Measurements from ENCODE around the gene HNRNPAB. TPM values are rescaled to one million over a fixed set of nuclear protein-coding genes. Genes with fewer than 3 reads are reported as not detected.

HNRNPAB gene
- polyA plus RNA-seq, 1 experiment: 102 TPM

DNA sequence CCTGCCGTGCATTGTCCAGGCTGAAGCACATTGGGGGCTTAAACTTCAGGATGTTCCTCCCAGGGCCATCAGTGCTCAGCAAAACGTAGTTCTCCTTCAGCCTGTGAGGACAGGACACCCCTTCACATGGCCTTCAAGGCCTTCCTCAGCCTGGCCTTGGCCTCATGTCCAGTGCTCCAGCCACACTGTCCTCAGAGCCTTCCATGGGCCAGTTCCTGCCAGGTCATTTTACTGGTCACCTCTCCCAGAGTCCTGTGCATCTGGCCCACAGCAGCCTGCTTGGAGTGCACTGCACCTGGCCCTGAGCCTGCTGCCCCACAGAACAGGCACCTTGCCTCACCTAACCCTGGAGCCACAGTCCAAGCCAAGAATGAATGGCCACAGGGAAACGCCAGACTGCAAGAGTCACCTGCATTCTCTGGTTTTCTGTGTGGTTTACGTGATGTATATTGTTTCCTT lies 8.7 kb downstream of the HNRNPAB start:
- H3K4me3 ChIP-seq (ENCODE audit: low read depth, low read length): no peak overlapping the region
- no peaks in the 10 kb centered on the region for H3K9me3 ChIP-seq (ENCODE audit: control insufficient read depth, insufficient read depth, low read length)
- H3K27ac ChIP-seq (ENCODE audit: low read depth, low read length): no peak overlapping the region
- no peak for DNase-seq (ENCODE audit: low read depth, low spot score)
- TF ChIP-seq, protein P1, sequence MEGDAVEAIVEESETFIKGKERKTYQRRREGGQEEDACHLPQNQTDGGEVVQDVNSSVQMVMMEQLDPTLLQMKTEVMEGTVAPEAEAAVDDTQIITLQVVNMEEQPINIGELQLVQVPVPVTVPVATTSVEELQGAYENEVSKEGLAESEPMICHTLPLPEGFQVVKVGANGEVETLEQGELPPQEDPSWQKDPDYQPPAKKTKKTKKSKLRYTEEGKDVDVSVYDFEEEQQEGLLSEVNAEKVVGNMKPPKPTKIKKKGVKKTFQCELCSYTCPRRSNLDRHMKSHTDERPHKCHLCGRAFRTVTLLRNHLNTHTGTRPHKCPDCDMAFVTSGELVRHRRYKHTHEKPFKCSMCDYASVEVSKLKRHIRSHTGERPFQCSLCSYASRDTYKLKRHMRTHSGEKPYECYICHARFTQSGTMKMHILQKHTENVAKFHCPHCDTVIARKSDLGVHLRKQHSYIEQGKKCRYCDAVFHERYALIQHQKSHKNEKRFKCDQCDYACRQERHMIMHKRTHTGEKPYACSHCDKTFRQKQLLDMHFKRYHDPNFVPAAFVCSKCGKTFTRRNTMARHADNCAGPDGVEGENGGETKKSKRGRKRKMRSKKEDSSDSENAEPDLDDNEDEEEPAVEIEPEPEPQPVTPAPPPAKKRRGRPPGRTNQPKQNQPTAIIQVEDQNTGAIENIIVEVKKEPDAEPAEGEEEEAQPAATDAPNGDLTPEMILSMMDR (IDR thresholded peaks at IDR 0.05; ENCODE audit: low read depth, low read length): no peak
- ChIA-PET CTCF (interaction anchor here (1.0 kb wide), 1 partner anchor 22 kb away, joined by 3 read pairs; no protein-coding TSS in a partner anchor), POLR2A (interaction anchor here (2.4 kb wide), 1 partner anchor 9 kb away, joined by 14 read pairs; the partner anchor contains the start of gene HNRNPAB)
- H3K27me3 ChIP-seq (ENCODE audit: control insufficient read depth, insufficient read depth, low read length): no peaks in the 10 kb centered on the region

DNA sequence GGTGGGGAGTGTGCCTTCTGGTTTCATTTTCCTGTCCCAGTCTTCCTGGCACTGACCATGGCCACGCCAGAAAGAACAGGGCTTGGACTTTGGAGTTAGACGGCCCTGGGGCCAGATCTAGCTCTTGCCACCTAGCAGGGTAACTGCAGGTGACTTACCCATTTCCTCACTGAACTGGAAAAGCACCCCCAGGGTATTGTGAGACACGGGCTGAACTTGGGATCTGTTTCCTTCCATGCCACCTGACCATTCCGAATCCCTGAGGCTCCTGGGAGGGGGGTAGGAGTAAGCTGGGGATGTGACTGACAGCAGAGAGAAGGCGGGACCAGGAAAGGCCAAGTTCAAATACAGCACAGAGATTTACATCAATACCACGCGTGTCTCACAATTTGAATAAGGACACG lies 9.4 kb downstream of the HNRNPAB start:
- TF ChIP-seq, protein P1 (IDR thresholded peaks at IDR 0.05; ENCODE audit: low read depth, low read length): no peak
- ChIA-PET CTCF (interaction anchor here (1.0 kb wide), 1 partner anchor 21 kb away, joined by 3 read pairs; no protein-coding TSS in a partner anchor), POLR2A (interaction anchor here (0.6 to 2.4 kb wide), 2 partner anchors 9 to 1489 kb away, joined by 3 to 14 read pairs; partner anchors contain the start of gene HNRNPAB)
- Histone ChIP-seq H3K27ac (ENCODE audit: low read depth, low read length) (no peak overlapping the region), H3K4me3 (ENCODE audit: low read depth, low read length) (no peak overlapping the region), H3K27me3 (ENCODE audit: control insufficient read depth, insufficient read depth, low read length) (no peaks in the 10 kb centered on the region), H3K9me3 (ENCODE audit: control insufficient read depth, insufficient read depth, low read length) (no peaks in the 10 kb centered on the region)
- DNase-seq (ENCODE audit: low read depth, low spot score): no peak

DNA sequence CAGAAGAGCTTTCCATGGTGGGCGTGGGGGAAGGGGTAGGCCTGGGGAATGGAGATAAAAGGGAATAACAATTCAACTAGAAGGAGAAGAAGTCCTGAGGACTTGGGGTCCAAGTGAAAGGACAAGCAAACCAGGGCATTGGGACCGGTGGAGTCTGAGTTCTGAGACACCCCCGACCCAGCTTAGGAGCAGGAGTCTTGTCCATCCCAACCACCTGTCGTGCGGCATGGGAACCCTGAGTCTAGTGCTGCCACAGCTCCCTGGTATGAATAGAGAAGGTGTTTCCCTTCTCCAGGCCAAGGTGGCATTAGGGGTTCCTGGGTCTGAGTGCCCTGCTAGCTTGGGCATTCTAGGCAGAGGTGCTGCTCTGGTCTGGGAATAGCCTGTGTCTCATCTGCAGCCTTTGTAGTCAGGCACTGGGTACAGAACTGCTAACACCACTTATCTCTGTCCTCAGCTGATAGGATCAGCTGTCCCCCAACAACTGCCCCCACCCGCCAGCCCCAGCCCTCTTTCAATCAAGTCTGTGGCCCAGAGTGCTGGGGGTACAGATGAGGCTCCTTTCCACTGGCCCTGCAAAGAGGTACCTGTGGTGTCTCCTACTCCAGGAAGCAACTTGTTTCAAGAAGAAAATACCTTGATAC lies 9.9 kb downstream of the HNRNPAB start:
- POLR2A ChIA-PET: interaction anchor here (2.4 kb wide), 1 partner anchor 10 kb away, joined by 14 read pairs; the partner anchor contains the start of gene HNRNPAB
- Histone ChIP-seq H3K27me3 (ENCODE audit: control insufficient read depth, insufficient read depth, low read length) (no peaks in the 10 kb centered on the region), H3K9me3 (ENCODE audit: control insufficient read depth, insufficient read depth, low read length) (no peaks in the 10 kb centered on the region), H3K4me3 (ENCODE audit: low read depth, low read length) (no peak overlapping the region), H3K27ac (ENCODE audit: low read depth, low read length) (no peak overlapping the region)
- TF ChIP-seq, protein P1 (IDR thresholded peaks at IDR 0.05; ENCODE audit: low read depth, low read length): no peak
- CTCF ChIA-PET: no interaction called here
- DNase-seq (ENCODE audit: low read depth, low spot score): no peak

DNA sequence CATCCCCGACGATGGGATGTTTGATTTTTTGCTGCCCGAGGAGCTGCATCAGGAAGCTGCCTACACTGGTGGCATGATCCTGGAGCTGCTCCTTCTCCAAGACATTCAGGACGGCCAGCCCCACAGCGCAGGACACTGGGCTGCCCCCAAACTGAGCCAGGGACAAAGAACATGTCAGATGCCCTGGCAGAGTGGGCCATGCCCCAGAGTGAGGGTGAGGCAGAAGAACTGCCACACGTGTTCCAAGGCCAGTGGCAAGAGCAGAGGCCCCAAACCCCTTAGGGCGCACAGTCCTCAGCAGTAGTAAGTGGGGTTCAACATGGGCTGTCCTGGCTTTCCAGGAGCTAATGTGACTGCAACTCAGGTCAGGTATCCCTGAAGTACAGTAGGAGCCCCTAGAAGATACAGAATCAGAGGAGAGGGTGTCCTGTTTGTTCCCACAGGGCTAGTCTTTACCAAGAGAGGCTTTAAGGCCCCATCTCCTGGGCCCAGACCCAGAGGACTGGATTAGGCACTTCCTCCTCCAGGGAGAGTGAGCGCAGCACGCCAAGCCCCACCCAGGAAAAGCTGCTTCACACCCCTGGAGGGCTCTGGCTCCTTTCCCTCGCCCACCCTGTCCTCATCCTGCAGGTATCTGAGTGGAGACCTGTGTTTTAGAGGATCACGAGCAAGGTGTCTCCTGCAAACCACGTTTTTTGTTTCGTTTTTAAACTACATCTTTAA lies 11.1 kb downstream of the HNRNPAB start:
- no peaks in the 10 kb centered on the region for H3K27me3 ChIP-seq (ENCODE audit: control insufficient read depth, insufficient read depth, low read length)
- H3K4me3 ChIP-seq (ENCODE audit: low read depth, low read length): no peak overlapping the region
- ChIA-PET POLR2A (interaction anchor here (2.4 kb wide), 1 partner anchor 11 kb away, joined by 14 read pairs; the partner anchor contains the start of gene HNRNPAB), CTCF (no interaction called here)
- DNase-seq (ENCODE audit: low read depth, low spot score): no peak
- H3K27ac ChIP-seq (ENCODE audit: low read depth, low read length): no peak overlapping the region
- no peaks in the 10 kb centered on the region for H3K9me3 ChIP-seq (ENCODE audit: control insufficient read depth, insufficient read depth, low read length)
- TF ChIP-seq, protein P1 (IDR thresholded peaks at IDR 0.05; ENCODE audit: low read depth, low read length): no peak

Measured in AG04450 (cell line).